OCI-LY1 (cell line): ENCODE results near the gene EFCAB5.

Experiments
- CTCF ChIP-seq: fragments of 200-600 bp; sonication (generic), shearing (Covaris generic); IDR thresholded peaks from 2 replicates; pipeline ENCODE4 v1.5.1; 2017; ENCODE audit warnings: mild to moderate bottlenecking, antibody characterized with exemption, low read length, moderate library complexity, mixed read lengths
- EZH2 ChIP-seq: fragments of 200-600 bp; sonication (generic), shearing (Covaris generic); IDR thresholded peaks from 2 replicates; pipeline ENCODE4 v1.8.0; 2017; ENCODE audit warnings: borderline replicate concordance, mixed run types, mild to moderate bottlenecking, antibody characterized with exemption, low read length, moderate library complexity, mixed read lengths

- TF ChIP-seq CTCF (no peak), EZH2 (no peak)
These were observed 89.9 kb downstream of the EFCAB5 start for GRCh38 chr17:30031214-30031869.
